ENCODE results near the gene BIRC6. TPM values are rescaled to one million over a fixed set of nuclear protein-coding genes. Genes with fewer than 3 reads are reported as not detected.

The BIRC6 gene
- total and polyA plus RNA-seq, 2 of the 8 experiments (the other 6 are each of a cell fraction or from before 2014, with no cell fraction given) = 32.5 to 69.5 TPM

- Histone ChIP-seq H3K9ac (replicated peaks in 1 of 4; ENCODE audit: extremely low read depth in 1 of 4, low read depth in 3 of 4, low read length in 3 of 4) (no peak overlapping the region), H3K27me3 (replicated peaks in 1 of 4; ENCODE audit: control insufficient read depth in 3 of 4, extremely low read depth in 1 of 4, insufficient read depth in 3 of 4, low read length in 3 of 4) (no peaks in the 10 kb centered on the region), H3K36me3 (ENCODE audit: control insufficient read depth in 2 of 4, insufficient read depth in 4 of 4, low read length in 3 of 4) (peaks cover 0 to 32% (median 13%) of the 10 kb centered on the region in 4 experiments; a peak in 4 of 8 replicates), H3K4ac (replicated peaks; ENCODE audit: insufficient read length, low read depth, low read length) (no peak overlapping the region), H3K27ac (ENCODE audit: low read depth, low read length) (no peak overlapping the region), H4K20me1 (replicated peaks in 1 of 2; ENCODE audit: control insufficient read depth in 1 of 2, insufficient read depth in 2 of 2, low read length in 2 of 2) (no peaks in the 10 kb centered on the region), H3K23ac (ENCODE audit: insufficient read length) (no peak overlapping the region), H2BK12ac (ENCODE audit: low read depth, low read length) (no peak overlapping the region), H3K9me3 (ENCODE audit: insufficient read depth in 2 of 2, low read depth in 1 of 2, low read length in 1 of 2) (no peaks in the 10 kb centered on the region), H3K56ac (replicated peaks; ENCODE audit: insufficient read length, low read depth, low read length) (no peak overlapping the region), H3K23me2 (ENCODE audit: low read depth, low read length) (no peaks in the 10 kb centered on the region), H3K4me1 (replicated peaks in 1 of 4; ENCODE audit: control insufficient read depth in 3 of 4, insufficient read depth in 4 of 4, low read length in 3 of 4) (no peaks in the 10 kb centered on the region), H3K79me1 (ENCODE audit: low read depth, low read length) (no peaks in the 10 kb centered on the region), H2BK20ac (ENCODE audit: low read length) (no peak overlapping the region), H2AK5ac (ENCODE audit: low read depth, low read length) (no peak overlapping the region), H2BK5ac (ENCODE audit: low read depth, low read length) (no peak overlapping the region), H2BK120ac (replicated peaks; ENCODE audit: low read depth, low read length) (no peak overlapping the region), H4K8ac (ENCODE audit: extremely low read depth, insufficient read depth, low read length) (no peak overlapping the region), H3K4me2 (ENCODE audit: insufficient read depth in 1 of 2, low read depth in 2 of 2, low read length in 2 of 2) (no peak overlapping the region), H4K5ac (ENCODE audit: insufficient read length, low read depth, low read length) (no peak overlapping the region), H3K18ac (ENCODE audit: extremely low read depth, low read length) (no peak overlapping the region), H2AFZ (ENCODE audit: low read length) (no peak overlapping the region), H4K91ac (replicated peaks; ENCODE audit: insufficient read length, low read length) (no peak overlapping the region), H3K4me3 (ENCODE audit: extremely low read depth in 1 of 4, insufficient read depth in 2 of 4, low read depth in 3 of 4, low read length in 4 of 4) (no peak overlapping the region), H3K14ac (ENCODE audit: insufficient read length) (no peak overlapping the region), H2BK15ac (ENCODE audit: low read length) (no peak overlapping the region), H3K79me2 (ENCODE audit: control insufficient read depth in 1 of 2, insufficient read depth in 2 of 2, low read length in 2 of 2) (no peaks in the 10 kb centered on the region)
- ChIA-PET POLR2A (ENCODE audit: partially characterized antibody) (no interaction called here), CTCF (ENCODE audit: partially characterized antibody) (interaction anchor here (0.9 kb wide), 1 partner anchor 15 kb away, joined by 3 read pairs; no protein-coding TSS in a partner anchor)
- FAIRE-seq (no peak), DNase-seq (ENCODE audit: low read depth in 1 of 2, low spot score in 2 of 2) (no peak)
- whole genome bisulfite sequencing, 2 experiments (ENCODE audit: extremely low coverage in 1 of 2, insufficient coverage in 1 of 2, insufficient read length in 1 of 2, insufficient replicate concordance in 2 of 2, low coverage in 1 of 2, low lambda C conversion rate in 2 of 2, missing lambda C conversion rate in 1 of 2) = 95% methylated on average over 5 of the region's 5 CpGs; no CpG with 5 or more reads in 1 of the 2 experiments
- TF ChIP-seq POLR2A (IDR thresholded peaks at IDR 0.05; ENCODE audit: control extremely low read depth in 1 of 2, low read depth in 2 of 2, low read length in 2 of 2) (no peak), NRF1 (IDR thresholded peaks at IDR 0.05; ENCODE audit: low read depth, low read length) (no peak), ASH2L (IDR thresholded peaks at IDR 0.05; ENCODE audit: low read length) (no peak), POLR2AphosphoS5 (IDR thresholded peaks at IDR 0.05; ENCODE audit: low read depth, low read length) (no peak), CEBPB (IDR thresholded peaks at IDR 0.05; ENCODE audit: low read depth, low read length) (no peak), SIN3A (conservative IDR thresholded peaks at IDR 0.05 in 1 of 2, IDR thresholded peaks at IDR 0.05 in 1 of 2; ENCODE audit: low read depth in 1 of 2, low read length in 2 of 2) (no peak), EZH2 (IDR thresholded peaks at IDR 0.05; ENCODE audit: low read depth, low read length, severe bottlenecking) (no peak), GABPA (IDR thresholded peaks at IDR 0.05; ENCODE audit: borderline replicate concordance, insufficient read depth, low read length) (no peak), CHD2 (IDR thresholded peaks at IDR 0.05; ENCODE audit: low read length) (no peak), ATF3 (IDR thresholded peaks at IDR 0.05; ENCODE audit: insufficient read depth, low read depth, low read length) (no peak), CBX8 (IDR thresholded peaks at IDR 0.05; ENCODE audit: borderline replicate concordance, low read depth, low read length) (no peak), TEAD4 (IDR thresholded peaks at IDR 0.05; ENCODE audit: low read depth, low read length) (no peak), JUN (IDR thresholded peaks at IDR 0.05; ENCODE audit: low read depth, low read length) (no peak), MAX (IDR thresholded peaks at IDR 0.05) (no peak), KDM5A (IDR thresholded peaks at IDR 0.05; ENCODE audit: low read length) (no peak)
Observed at GRCh38 chr2:32399221-32399620, 42.4 kb downstream of the BIRC6 start.

All from H1 (cell line).